ENCODE results near the gene GDI1.
"Not testable (repeated sequence)": the region's sequence is repeated elsewhere in the genome, so short reads cannot be mapped to it uniquely, and the experiment has no call there.

DNA sequence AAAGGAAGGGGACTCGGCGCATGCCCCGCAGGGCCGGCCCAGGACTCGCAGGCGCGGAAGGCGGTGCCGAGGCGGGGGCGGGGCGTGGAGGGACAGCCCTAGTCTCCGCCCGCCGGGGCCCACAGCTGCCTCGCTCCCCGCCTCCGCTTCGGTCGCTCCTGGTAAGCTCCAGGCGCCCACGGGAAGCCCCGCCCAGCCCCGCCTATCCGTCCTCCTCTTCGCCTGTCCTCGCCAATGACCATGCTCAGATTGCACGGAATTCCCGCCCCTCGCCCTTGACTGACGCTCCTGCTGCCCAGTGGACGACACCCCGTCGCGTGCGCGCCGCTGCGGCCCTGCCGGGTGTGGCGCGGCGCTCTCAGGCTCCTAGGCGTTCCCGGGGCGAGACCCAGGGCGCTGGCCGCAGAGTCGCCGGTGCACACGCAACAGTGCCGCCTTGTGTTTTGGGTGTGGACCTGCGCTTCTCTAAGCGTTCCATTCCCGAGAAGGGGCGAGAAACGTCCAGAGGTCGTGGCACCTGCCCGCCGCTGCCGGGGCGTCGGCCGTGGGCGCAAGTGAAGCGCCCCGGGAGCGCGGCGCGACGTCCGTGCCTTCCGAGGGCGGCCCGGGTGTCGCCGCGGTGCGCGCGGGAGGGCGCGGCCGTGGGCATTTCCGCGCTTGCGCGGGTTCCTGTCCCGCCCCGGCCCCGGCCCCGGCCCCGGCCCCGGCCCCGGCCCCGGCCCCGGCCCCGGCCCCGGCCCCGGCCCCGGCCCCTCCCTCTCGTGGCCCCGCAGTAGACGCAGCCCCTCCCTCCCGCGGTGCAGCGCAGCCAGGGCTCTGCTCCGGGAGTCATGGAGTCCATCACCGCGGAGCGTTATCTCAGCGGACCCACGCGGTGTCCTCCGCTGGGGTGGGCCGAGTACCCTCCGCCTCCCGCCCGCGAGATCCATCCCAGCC is 46.9 kb upstream of the GDI1 start:
- TF ChIP-seq POLR2AphosphoS5 (IDR thresholded peaks at IDR 0.05; ENCODE audit: low read depth, low read length); TAF1 (IDR thresholded peaks at IDR 0.05; ENCODE audit: borderline replicate concordance, low read depth, low read length); POLR2A (IDR thresholded peaks at IDR 0.05; ENCODE audit: low read depth, low read length): not testable (repeated sequence)
